ENCODE results near the gene CCR7. TPM values are rescaled to one million over a fixed set of nuclear protein-coding genes. Genes with fewer than 3 reads are reported as not detected.

CCR7 gene
- 0.44 to 1.0 TPM (median 0.97 TPM) in 5 replicates for total RNA-seq (2022; extraction: Qiagen RNA extraction)

GRCh38 chr17:40564883-40565768 lies at the start of gene CCR7:
Gene CCR7 (minus strand): TSS chr17:40565472. CDS start chr17:40565409, 63 bp downstream.

Other genes with a start within 250 kb of the CCR7 start
- 0.40 to 0.76 TPM (median 0.71 TPM) in 5 replicates for gene GJD3, start 200.7 kb downstream of the CCR7 start, total RNA-seq (2022; extraction: Qiagen RNA extraction)
- 179 to 230 TPM (median 203 TPM) in 5 replicates for gene TOP2A, start 147.6 kb downstream of the CCR7 start, total RNA-seq (2022; extraction: Qiagen RNA extraction)
- gene IGFBP4, start 122.0 kb downstream of the CCR7 start, total RNA-seq (2022; extraction: Qiagen RNA extraction): 2,073 to 3,040 TPM (median 2,640 TPM) in 5 replicates
- gene TNS4, start 63.8 kb downstream of the CCR7 start, total RNA-seq (2022; extraction: Qiagen RNA extraction): 194 to 318 TPM (median 270 TPM) in 5 replicates
- gene SMARCE1, start 82.3 kb upstream of the CCR7 start, total RNA-seq (2022; extraction: Qiagen RNA extraction): 103 to 120 TPM (median 112 TPM) in 5 replicates
- 0.25 to 0.51 TPM (median 0.38 TPM) in 5 replicates for gene KRT222, start 99.7 kb upstream of the CCR7 start, total RNA-seq (2022; extraction: Qiagen RNA extraction)
- gene KRT24, start 138.3 kb upstream of the CCR7 start, total RNA-seq (2022; extraction: Qiagen RNA extraction): not detected in 5 replicates
- not detected in 5 replicates for gene KRT25, start 189.9 kb upstream of the CCR7 start, total RNA-seq (2022; extraction: Qiagen RNA extraction)
- gene KRT26, start 206.7 kb upstream of the CCR7 start, total RNA-seq (2022; extraction: Qiagen RNA extraction): not detected in 5 replicates
- 0.18 TPM in 1 of 5 replicates, not detected in the others for gene KRT27, start 217.1 kb upstream of the CCR7 start, total RNA-seq (2022; extraction: Qiagen RNA extraction)
- not detected in 5 replicates for gene KRT28, start 234.5 kb upstream of the CCR7 start, total RNA-seq (2022; extraction: Qiagen RNA extraction)